Measurements from ENCODE around the gene MCCC2. TPM values are rescaled to one million over a fixed set of nuclear protein-coding genes. Genes with fewer than 3 reads are reported as not detected.

The MCCC2 gene
- total and polyA plus RNA-seq, 10 of the 15 experiments (the other 5 are each of a cell fraction or from before 2014, with no cell fraction given), result 22.2 to 106 (median 77.7) TPM

GRCh38 chr5:71589903-71590302 is 2.8 kb downstream of the MCCC2 start (continued):
- TF ChIP-seq CEBPB (IDR thresholded peaks at IDR 0.05; ENCODE audit: borderline replicate concordance in 1 of 2, low read depth in 2 of 2, low read length in 2 of 2), result no peak
- TF ChIP-seq ZBTB4 (CRISPR knock-in tag; IDR thresholded peaks at IDR 0.05), result no peak
- TF ChIP-seq SRF (IDR thresholded peaks at IDR 0.05; ENCODE audit: low read depth in 2 of 2, low read length in 2 of 2), result no peak
- TF ChIP-seq TBL1XR1 (IDR thresholded peaks at IDR 0.05; ENCODE audit: low read depth, low read length), result no peak
- TF ChIP-seq TCF3 (IDR thresholded peaks at IDR 0.05; ENCODE audit: borderline replicate concordance, insufficient read depth, low read depth, low read length), result peak; percentile 77
- no peak for TF ChIP-seq JUNB (IDR thresholded peaks at IDR 0.05)
- TF ChIP-seq, protein P1, sequence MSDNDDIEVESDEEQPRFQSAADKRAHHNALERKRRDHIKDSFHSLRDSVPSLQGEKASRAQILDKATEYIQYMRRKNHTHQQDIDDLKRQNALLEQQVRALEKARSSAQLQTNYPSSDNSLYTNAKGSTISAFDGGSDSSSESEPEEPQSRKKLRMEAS (IDR thresholded peaks at IDR 0.05; ENCODE audit: low read depth, low read length), result no peak
- TF ChIP-seq BACH1 (IDR thresholded peaks at IDR 0.05; ENCODE audit: borderline replicate concordance), result no peak
- no peak for TF ChIP-seq REST (IDR thresholded peaks at IDR 0.05; ENCODE audit: low read depth, low read length)
- no peak for TF ChIP-seq ZNF384 (IDR thresholded peaks at IDR 0.05; ENCODE audit: borderline replicate concordance, low read depth, low read length)
- no peak for TF ChIP-seq SMAD1 (IDR thresholded peaks at IDR 0.05; ENCODE audit: low read depth, partially characterized antibody)
- TF ChIP-seq SP1 (IDR thresholded peaks at IDR 0.05; ENCODE audit: low read depth, low read length), result no peak
- TF ChIP-seq, protein P2, sequence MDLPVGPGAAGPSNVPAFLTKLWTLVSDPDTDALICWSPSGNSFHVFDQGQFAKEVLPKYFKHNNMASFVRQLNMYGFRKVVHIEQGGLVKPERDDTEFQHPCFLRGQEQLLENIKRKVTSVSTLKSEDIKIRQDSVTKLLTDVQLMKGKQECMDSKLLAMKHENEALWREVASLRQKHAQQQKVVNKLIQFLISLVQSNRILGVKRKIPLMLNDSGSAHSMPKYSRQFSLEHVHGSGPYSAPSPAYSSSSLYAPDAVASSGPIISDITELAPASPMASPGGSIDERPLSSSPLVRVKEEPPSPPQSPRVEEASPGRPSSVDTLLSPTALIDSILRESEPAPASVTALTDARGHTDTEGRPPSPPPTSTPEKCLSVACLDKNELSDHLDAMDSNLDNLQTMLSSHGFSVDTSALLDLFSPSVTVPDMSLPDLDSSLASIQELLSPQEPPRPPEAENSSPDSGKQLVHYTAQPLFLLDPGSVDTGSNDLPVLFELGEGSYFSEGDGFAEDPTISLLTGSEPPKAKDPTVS (IDR thresholded peaks at IDR 0.05; ENCODE audit: low read depth, low read length), result no peak
- TF ChIP-seq HCFC1 (IDR thresholded peaks at IDR 0.05; ENCODE audit: low read length), result no peak
- TF ChIP-seq IKZF2 (IDR thresholded peaks at IDR 0.05), result no peak
- TF ChIP-seq ZBTB40 (IDR thresholded peaks at IDR 0.05; ENCODE audit: borderline replicate concordance), result no peak
- no peak for TF ChIP-seq WRNIP1 (IDR thresholded peaks at IDR 0.05; ENCODE audit: borderline replicate concordance, low read depth, low read length)
- TF ChIP-seq PML (IDR thresholded peaks at IDR 0.05; ENCODE audit: low read length), result no peak
- no peak for TF ChIP-seq ZNF274 (IDR thresholded peaks at IDR 0.05; ENCODE audit: insufficient read depth, insufficient read length)
